ENCODE data around the gene POMT1. TPM values are rescaled to one million over a fixed set of nuclear protein-coding genes. Genes with fewer than 3 reads are reported as not detected.

POMT1 gene
- total and polyA plus RNA-seq, 2 of the 8 experiments (the other 6 are each of a cell fraction or from before 2014, with no cell fraction given), result 22.3 to 33.2 TPM

GRCh38 chr9:131524665-131525315 lies 22.1 kb downstream of the POMT1 start:
- Histone ChIP-seq H3K14ac (ENCODE audit: insufficient read length) (no peak overlapping the region), H3K18ac (ENCODE audit: extremely low read depth, low read length) (no peak overlapping the region), H2AK5ac (ENCODE audit: low read depth, low read length) (no peak overlapping the region), H3K56ac (replicated peaks; ENCODE audit: insufficient read length, low read depth, low read length) (no peak overlapping the region), H2BK5ac (ENCODE audit: low read depth, low read length) (no peak overlapping the region), H3K4me2 (ENCODE audit: insufficient read depth in 1 of 2, low read depth in 2 of 2, low read length in 2 of 2) (no peak overlapping the region), H3K27ac (ENCODE audit: low read depth, low read length) (no peak overlapping the region), H2AFZ (ENCODE audit: low read length) (no peak overlapping the region), H3K9me3 (ENCODE audit: insufficient read depth in 2 of 2, low read depth in 1 of 2, low read length in 1 of 2) (no peaks in the 10 kb centered on the region), H3K79me1 (ENCODE audit: low read depth, low read length) (0 out of 2 replicates have a peak, but pooled peaks cover 2% of the 10 kb centered on the region), H3K27me3 (replicated peaks in 1 of 4; ENCODE audit: control insufficient read depth in 3 of 4, extremely low read depth in 1 of 4, insufficient read depth in 3 of 4, low read length in 3 of 4) (no peaks in the 10 kb centered on the region), H3K9ac (replicated peaks in 1 of 4; ENCODE audit: extremely low read depth in 1 of 4, low read depth in 3 of 4, low read length in 3 of 4) (no peak overlapping the region), H4K8ac (ENCODE audit: extremely low read depth, insufficient read depth, low read length) (no peak overlapping the region), H2BK20ac (ENCODE audit: low read length) (no peak overlapping the region), H4K5ac (ENCODE audit: insufficient read length, low read depth, low read length) (no peak overlapping the region), H3K4me3 (ENCODE audit: extremely low read depth in 1 of 4, insufficient read depth in 2 of 4, low read depth in 3 of 4, low read length in 4 of 4) (no peak overlapping the region), H2BK12ac (ENCODE audit: low read depth, low read length) (no peak overlapping the region), H4K91ac (replicated peaks; ENCODE audit: insufficient read length, low read length) (no peak overlapping the region), H3K4me1 (replicated peaks in 1 of 4; ENCODE audit: control insufficient read depth in 3 of 4, insufficient read depth in 4 of 4, low read length in 3 of 4) (no peaks in the 10 kb centered on the region; a peak in 2 of 7 replicates), H2BK15ac (ENCODE audit: low read length) (no peak overlapping the region), H3K79me2 (ENCODE audit: control insufficient read depth in 1 of 2, insufficient read depth in 2 of 2, low read length in 2 of 2) (no peaks in the 10 kb centered on the region), H2BK120ac (replicated peaks; ENCODE audit: low read depth, low read length) (no peak overlapping the region), H3K4ac (replicated peaks; ENCODE audit: insufficient read length, low read depth, low read length) (no peak overlapping the region), H3K23me2 (ENCODE audit: low read depth, low read length) (no peaks in the 10 kb centered on the region), H3K36me3 (ENCODE audit: control insufficient read depth in 2 of 4, insufficient read depth in 4 of 4, low read length in 3 of 4) (peaks cover 18 to 69% (median 45%) of the 10 kb centered on the region in 4 experiments; a peak in 7 of 8 replicates), H3K23ac (ENCODE audit: insufficient read length) (no peak overlapping the region), H4K20me1 (replicated peaks in 1 of 2; ENCODE audit: control insufficient read depth in 1 of 2, insufficient read depth in 2 of 2, low read length in 2 of 2) (peaks cover 5 to 9% of the 10 kb centered on the region in 2 experiments)
- WGBS, 2 experiments (ENCODE audit: extremely low coverage in 1 of 2, insufficient coverage in 1 of 2, insufficient read length in 1 of 2, insufficient replicate concordance in 2 of 2, low coverage in 1 of 2, low lambda C conversion rate in 2 of 2, missing lambda C conversion rate in 1 of 2), result 97% methylated on average over 23 of the region's 23 CpGs; no CpG with 5 or more reads in 1 of the 2 experiments
- ChIA-PET POLR2A (ENCODE audit: partially characterized antibody) (interaction anchor here (0.7 to 3.4 kb wide), 5 partner anchors 11 to 106 kb away, joined by 3 to 12 read pairs (median 3); no protein-coding TSS in a partner anchor), CTCF (ENCODE audit: partially characterized antibody) (interaction anchor here (1.1 kb wide), 1 partner anchor 67 kb away, joined by 3 read pairs; no protein-coding TSS in a partner anchor)
- FAIRE-seq, result no peak
- DNase-seq (ENCODE audit: low read depth in 1 of 2, low spot score in 2 of 2), result no peak
- TF ChIP-seq EP300 (IDR thresholded peaks at IDR 0.05; ENCODE audit: borderline replicate concordance in 1 of 2, low read depth in 2 of 2, low read length in 2 of 2), result no peak
- TF ChIP-seq RAD21 (IDR thresholded peaks at IDR 0.05 in 1 of 2, conservative IDR thresholded peaks at IDR 0.05 in 1 of 2; ENCODE audit: low read depth in 2 of 2, low read length in 2 of 2), result no peak
